ENCODE measurements around the gene NMNAT2.

NMNAT2 gene

GRCh38 chr1:183346276-183346732 lies 71.9 kb downstream of the NMNAT2 start:
- no peak for DNase-seq (ENCODE audit: low read depth)
- no peak overlapping the region for H3K4me3 ChIP-seq (ENCODE audit: low read depth, low read length)
- no peak for TF ChIP-seq CTCF (IDR thresholded peaks at IDR 0.05; ENCODE audit: control insufficient read depth, extremely low read depth, insufficient read depth)

- no peak for DNase-seq (ENCODE audit: low read depth)
- TF ChIP-seq CTCF (IDR thresholded peaks at IDR 0.05; ENCODE audit: control insufficient read depth, extremely low read depth, insufficient read depth), result no peak
- H3K4me3 ChIP-seq (ENCODE audit: low read depth, low read length), result no peak overlapping the region
Observed at GRCh38 chr1:183339556-183340167, 78.5 kb downstream of the NMNAT2 start.

- no peak for TF ChIP-seq CTCF (IDR thresholded peaks at IDR 0.05; ENCODE audit: control insufficient read depth, extremely low read depth, insufficient read depth)
- no peak overlapping the region for H3K4me3 ChIP-seq (ENCODE audit: low read depth, low read length)
- no peak for DNase-seq (ENCODE audit: low read depth)
Observed at GRCh38 chr1:183331091-183331742, 87.0 kb downstream of the NMNAT2 start.

- TF ChIP-seq CTCF (IDR thresholded peaks at IDR 0.05; ENCODE audit: control insufficient read depth, extremely low read depth, insufficient read depth), result no peak
- no peak overlapping the region for H3K4me3 ChIP-seq (ENCODE audit: low read depth, low read length)
- no peak for DNase-seq (ENCODE audit: low read depth)
Observed at GRCh38 chr1:183330335-183330734, 87.8 kb downstream of the NMNAT2 start.

- no peak for TF ChIP-seq CTCF (IDR thresholded peaks at IDR 0.05; ENCODE audit: control insufficient read depth, extremely low read depth, insufficient read depth)
- DNase-seq (ENCODE audit: low read depth), result no peak
- H3K4me3 ChIP-seq (ENCODE audit: low read depth, low read length), result no peak overlapping the region
Observed at GRCh38 chr1:183328371-183328770, 89.8 kb downstream of the NMNAT2 start.

- H3K4me3 ChIP-seq (ENCODE audit: low read depth, low read length), result no peak overlapping the region
- no peak for DNase-seq (ENCODE audit: low read depth)
- TF ChIP-seq CTCF (IDR thresholded peaks at IDR 0.05; ENCODE audit: control insufficient read depth, extremely low read depth, insufficient read depth), result no peak
Observed at GRCh38 chr1:183327434-183328290, 90.5 kb downstream of the NMNAT2 start.
